Activated CD4-positive, alpha-beta memory T cell treated with anti-CD3 and anti-CD28 coated beads for 36 hours (primary cell): ENCODE results near the gene ENAH. TPM values are rescaled to one million over a fixed set of nuclear protein-coding genes. Genes with fewer than 3 reads are reported as not detected.

Experiments
- total RNA-seq, 2 experiments: library from RNA; stranded (reverse); gene quantifications; one replicate each; pipeline ENCODE4 v1.2.3, GENCODE V29; 2021

ENAH gene
- total RNA-seq, 2 experiments from 2014 or later = 0.80 to 0.95 TPM

Other genes starting within 250 kb of the ENAH start
- gene LBR, start 225.1 kb downstream of the ENAH start, total RNA-seq = 100 to 1,000 TPM; 146 to 148 TPM
- 100 to 1,000 TPM; 294 to 314 TPM for gene SRP9, start 124.7 kb upstream of the ENAH start, total RNA-seq
- 1 to 10 TPM; 2.6 to 2.8 TPM for gene EPHX1, start 157.0 kb upstream of the ENAH start, total RNA-seq
- 10 to 100 TPM; 52.2 to 59.1 TPM for gene TMEM63A, start 229.3 kb upstream of the ENAH start, total RNA-seq
- under 1 TPM in 1 of 2 experiments, not detected in 1; 0.19 TPM for gene LEFTY1, start 236.0 kb upstream of the ENAH start, total RNA-seq